Activated CD8-positive, alpha-beta memory T cell treated with anti-CD3 and anti-CD28 coated beads, Interleukin-2, amount 50 U/mL, for 4 hours (primary cell): ENCODE measurements around the gene DCTN3.
A peak's percentile ranks its signal among the peaks of the same experiment; 100 is the strongest.

Experiments
- DNase-seq: peaks from one replicate; pipeline ENCODE4 v3.0.0-alpha.2; 2020

DCTN3 gene

DNA sequence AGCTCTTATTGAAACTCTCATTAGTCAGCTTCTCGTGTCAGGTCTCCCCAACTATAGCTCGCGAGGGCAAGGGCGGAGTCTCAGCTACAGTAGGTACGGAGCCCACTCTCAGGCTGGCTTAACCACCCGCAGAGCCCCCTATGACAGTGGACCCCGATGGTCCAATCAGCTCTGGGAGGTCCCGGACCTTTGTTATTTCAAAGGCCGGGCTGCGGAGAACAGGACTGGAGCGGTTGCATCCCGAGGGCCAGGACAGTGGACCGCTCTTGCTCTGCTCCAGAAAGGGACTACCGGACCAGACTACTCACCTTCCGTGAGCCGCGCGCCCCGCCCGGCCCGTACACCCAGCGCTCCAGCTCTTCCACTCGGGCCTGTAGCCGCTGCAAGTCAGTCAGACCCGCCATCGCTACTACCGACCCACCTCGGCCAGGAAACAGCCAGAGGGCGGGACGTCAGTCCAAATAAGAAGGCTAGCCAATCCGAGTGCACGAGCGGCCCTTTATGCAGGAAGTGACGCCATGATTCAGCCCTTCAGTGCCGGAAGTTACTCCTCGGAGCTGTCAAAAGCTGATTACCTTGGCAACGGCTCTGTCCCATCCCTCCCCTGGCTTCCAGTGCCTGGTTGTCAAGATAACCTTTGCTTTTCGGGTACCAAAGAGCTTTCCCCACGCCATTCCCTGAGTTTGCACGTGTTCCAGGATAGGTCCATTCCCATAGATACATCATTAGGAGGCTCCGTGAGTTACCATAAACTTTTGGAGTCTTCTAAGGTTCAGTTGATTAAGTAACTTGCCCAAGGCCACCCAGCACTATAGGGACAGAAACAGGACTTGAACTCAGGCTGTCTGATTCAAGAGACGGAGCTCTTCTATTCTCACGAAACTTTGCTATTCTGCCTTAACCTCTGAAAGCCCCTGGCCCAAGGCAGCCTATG is at the start of gene DCTN3:
Gene DCTN3 (minus strand): TSS at position 435 of the 934 bp plus-strand sequence. CDS start 31 bp downstream, at position 404.
- peak; percentile 86 for DNase-seq

DNA sequence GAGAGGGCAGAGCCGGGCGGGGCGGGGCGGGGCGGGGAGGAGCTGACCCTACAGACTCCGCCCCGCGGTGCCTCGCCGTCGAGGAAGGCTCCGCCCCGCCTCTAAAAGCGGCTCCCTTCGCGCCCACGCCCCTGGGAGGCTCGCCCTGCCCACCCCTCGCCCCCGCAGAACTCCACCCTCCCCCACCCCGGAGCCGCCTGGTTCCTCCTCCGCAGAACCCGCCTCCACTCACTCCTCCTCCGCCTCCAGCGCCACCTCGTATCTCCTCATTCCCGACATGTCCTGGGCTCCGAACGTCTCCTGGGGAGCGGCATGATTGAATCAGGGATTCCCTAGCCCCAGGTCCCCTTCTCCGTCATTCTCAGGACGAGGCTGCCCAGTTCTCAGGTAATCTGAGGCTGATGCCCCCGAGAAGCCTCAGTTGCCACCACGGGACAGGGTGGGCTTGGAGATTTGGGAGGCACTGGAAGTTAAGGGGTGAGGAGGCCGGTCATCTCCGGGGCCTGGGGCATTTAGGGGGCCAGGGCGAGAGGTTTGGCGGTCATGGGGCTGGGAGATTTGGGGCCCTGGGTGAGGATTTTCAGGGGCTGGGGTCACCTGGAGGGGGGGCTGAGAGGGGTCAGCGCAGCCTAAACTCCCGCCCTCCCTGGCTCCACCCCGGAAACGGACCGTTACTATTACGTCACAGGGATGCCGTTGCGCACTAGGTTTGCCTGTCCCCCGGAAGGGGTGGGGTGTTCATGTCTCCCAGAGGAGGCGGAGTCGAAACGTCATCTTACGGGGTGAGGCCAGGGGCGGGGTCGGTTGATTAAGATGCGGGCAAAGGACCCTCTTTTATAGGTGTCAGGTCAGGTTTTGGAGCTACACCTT is 45.3 kb upstream of the DCTN3 start:
- peak; percentile 87 for DNase-seq

DNA sequence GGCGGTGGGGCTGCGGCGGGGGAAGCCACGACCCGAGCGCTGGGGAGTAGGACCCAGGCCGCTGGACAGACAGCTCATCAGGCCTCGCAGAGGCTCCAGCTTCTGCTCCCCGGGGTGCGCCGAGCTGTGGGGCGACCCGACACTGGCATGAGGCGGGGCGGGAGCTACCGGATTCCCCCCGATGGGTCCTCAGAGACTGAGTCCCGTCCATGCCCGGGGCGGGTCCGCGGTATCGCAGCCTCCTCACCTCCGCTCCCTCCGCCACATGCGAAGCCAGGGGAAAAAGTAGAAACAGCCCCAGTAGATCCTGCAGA is 44.7 kb upstream of the DCTN3 start:
- no peak for DNase-seq

DNA sequence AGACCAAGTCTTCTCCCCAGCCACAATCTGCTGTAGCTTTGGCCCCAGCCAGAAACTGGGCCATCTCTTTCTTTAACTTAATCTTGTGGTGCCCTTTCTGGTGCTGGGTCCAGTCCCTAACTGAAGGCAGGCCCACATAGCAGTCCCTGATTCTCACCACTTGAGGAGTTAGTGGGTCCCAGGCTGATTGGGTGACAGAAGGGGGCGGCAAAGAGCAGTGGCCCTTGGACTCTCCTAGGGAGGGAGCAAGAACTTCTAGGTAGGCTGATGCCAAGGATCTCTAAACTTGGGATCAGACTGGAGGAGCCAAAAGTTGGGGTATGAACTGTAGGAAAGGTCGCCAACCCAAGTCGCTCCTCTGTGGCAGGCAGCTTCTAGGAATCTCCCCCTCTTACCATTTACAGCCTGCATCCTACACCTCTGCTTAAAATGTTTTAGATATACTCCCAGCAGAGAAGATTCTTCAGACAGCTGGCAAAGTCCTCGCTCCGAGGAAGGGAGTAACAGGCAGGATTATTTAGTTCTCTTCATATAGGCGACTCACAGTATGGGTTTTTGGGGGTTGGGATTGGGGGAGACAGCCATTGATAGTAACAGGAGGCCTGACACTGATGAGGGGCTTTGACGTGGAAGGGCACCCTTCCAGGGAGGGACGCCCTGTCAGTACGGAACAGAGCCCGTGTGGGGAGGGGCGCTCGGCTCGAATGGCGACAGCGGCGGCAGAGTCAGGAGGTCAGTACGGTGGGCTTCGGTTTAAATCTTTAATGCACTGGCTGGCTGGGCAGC is 44.2 kb upstream of the DCTN3 start:
- peak; percentile 60 for DNase-seq

DNA sequence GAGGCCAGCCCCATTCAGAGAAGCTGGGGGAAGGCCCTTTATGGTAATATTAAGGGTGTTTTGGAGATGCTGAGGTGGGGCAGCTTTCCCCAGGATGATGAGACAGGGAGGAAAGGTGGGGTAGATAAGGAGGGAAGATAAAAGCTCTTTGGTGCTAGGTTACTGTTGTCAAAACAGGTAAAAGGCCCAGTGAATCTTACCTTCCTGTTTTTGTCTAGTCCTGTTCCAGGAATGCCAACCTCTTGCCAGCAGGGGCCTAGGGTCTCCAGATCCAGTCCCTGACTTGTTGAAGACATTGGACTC is 43.0 kb upstream of the DCTN3 start:
- no peak for DNase-seq

DNA sequence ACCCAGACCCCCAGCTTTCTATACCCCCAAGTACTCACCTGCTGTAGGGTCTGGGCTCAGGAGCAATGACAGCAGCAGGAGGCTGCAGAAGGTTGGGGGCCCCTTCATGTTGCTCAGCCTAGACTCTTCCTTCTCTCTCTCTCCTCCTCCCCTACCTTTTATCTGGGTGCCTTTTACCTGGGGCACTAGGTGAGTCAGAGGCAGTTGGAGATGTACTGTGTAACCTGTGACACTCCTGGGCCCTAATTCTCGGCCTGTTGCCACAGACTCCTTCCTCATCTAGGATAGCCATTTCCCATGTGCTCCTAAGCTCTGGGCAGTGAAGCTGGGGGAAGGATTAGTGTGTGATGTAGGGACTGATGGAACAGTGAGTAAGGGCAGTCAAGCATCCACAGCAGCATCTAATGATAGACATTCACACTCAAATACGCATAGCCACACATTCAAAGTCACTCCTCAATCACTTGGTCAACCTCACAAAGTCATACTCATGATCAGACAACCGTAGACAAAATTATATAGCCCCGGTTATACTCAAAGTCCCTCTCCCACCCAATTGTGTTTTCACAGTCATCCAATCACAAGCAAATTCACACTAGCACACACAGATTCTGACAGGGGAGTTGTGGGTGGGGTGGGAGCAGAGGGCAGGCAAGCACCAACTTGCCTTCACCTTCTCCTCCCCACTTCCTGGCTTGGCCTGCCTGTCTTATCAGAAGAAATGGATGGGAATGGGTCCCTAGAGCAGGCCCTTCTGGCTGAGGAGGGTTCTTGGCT is 42.4 kb upstream of the DCTN3 start, which contains the start of gene CCL27:
Gene CCL27 (minus strand): TSS at position 132 of the 777 bp plus-strand sequence. CDS start 24 bp downstream, at position 108.
- DNase-seq, result no peak

DNA sequence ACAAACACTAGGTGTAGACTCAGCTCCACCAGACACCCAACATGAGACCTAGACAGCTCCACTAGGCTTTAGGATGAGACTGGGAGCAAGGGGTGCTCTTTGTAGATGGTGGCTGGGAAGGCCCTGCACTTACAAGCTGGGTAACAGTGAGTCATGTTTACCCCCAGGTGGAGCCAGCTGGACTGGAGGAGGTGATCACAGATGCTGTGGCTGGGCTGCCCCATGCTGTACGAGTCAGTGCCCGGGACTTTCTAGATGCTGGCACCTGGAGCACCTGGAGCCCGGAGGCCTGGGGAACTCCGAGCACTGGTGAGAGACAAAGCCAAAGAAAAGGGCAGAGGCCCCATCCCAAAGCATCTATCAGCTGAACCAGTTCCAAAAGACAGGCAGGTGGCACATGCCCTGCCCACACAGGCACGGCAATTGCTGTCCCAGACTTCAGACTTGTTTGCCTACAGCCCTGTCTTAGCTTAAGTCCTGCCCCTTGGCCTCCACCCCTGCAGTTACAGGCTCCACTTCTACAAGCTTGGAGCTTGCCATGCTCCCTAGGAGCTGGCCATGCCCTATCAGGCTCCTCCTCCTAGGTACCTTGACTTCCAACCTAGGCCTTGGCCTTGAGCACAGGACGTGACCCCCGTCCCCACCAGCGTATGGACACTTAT is 39.4 kb upstream of the DCTN3 start:
- no peak for DNase-seq

DNA sequence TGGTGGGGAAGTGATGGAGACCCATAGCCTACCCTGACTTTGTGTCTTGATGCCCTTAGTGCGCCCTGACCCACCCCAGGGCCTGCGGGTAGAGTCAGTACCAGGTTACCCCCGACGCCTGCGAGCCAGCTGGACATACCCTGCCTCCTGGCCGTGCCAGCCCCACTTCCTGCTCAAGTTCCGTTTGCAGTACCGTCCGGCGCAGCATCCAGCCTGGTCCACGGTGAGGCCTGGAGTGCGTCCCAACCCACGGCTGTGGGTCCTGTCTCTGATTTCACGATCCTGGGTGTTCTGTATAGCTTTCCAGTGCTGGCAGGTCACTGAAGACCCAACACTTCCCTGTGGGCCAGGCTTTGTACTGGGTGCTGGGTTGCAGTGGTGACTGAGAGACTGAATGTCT is 38.2 kb upstream of the DCTN3 start:
- no peak for DNase-seq

DNA sequence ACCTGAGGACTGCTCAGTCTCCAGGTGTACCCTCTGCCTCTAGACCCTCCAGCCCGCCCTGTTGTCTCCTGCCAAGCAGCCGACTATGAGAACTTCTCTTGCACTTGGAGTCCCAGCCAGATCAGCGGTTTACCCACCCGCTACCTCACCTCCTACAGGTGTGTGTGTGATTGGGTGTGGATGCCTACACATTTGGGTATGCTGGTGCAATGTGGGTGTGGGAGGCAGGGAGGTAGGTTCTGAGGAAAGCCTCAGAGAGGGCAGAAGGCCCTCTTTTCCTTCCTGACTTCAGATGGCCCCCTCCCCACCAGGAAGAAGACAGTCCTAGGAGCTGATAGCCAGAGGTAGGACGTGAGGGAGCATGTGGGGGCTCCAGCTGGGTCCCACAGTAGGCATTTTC is 36.7 kb upstream of the DCTN3 start:
- DNase-seq, result no peak

DNA sequence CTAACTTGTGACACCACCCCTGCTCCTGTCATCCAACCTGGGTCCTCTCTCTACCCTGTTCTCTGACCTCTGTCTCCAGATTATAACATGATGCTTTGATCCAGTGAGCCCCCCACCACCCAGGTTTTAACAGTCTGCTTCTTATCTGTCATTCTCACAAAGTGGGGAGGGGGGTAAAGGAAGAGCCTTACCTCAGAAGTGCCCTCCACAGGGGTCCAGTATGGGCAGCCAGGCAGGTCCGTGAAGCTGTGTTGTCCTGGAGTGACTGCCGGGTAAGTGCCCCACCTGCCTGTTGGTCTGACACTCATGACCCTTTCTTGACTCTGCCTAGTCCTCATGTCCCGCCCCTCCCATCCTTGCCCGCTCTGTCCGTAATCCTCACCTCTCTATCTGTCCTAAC is 35.1 kb upstream of the DCTN3 start:
- no peak for DNase-seq

DNA sequence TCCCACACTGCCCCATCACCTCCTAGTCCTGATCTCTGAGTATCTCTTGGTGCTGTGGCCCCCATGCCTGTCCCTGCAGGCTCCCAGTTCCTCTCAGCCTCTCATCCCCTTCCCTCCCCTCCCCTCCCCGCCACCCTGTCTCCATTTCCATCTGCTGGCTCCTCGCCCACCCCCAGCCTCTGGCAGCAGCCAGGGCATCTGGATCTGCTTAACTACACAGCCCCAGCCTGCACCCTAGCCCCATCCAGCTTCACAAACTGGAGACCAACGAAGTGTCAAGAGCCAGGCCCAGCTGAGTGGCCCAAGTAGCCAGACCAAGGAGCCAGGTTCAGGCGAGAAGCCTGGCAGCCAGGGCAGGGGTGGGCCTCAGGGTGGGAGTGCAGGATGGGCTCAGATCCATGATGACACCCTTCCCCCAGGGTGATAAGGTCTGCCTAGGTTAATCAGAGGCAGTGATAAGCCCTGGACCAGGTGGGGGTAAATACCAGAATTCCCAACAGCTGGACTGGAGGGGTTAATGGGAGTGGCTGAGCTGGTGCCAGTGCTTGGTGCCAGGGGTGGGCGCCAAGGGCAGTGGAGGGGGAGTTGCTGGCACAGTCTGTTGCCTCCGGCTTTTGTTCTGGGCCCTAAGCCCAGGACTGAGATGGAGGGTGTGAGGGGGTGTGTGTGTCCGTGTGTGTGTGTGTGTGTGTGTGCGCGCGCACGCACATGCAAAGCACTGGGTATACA is 34.2 kb upstream of the DCTN3 start:
- DNase-seq, result no peak

DNA sequence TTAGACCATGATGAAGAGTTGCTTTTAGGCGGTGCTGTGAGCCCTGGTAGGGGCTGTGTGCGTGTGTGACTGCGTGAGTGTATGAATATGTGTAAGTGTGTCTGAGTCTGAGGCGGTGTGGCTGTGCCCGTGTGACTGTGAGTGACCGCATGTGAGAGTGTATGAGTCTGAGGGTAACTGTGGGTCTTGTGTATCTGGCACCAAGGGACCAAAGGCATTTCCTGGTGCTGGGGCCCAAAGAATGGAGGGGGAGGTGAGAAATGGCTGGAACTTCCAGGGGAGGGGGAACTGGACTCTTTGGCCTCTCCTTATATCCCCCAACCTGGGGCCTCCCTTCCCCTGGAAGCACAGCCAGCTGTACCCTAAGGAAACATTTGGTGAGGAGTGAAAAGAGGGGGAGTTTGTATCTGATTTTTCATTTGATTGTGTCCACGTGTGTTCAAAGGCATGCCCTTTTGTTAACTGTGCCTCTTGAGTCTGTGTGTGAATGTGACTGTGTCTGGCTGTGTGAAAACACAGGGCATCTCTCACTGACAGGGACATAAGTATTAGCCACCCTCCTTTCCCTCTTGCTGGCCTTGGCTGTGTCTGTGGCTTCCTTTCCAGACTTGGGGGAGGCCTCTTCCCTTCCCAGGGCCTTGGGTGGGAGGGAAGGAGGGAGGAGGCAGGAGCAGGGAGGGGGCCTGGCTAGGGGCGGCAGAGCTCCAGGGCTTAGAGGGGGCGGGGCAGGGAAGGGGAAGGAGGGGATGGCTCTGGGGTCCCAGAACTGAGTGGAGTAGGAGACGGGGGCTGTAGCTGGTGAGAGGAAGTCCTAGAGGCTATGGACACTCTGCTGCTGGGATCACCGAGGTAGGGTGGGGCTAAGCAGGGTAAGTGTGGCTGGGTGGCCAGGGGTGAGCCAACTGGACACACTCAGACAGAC is 33.1 kb upstream of the DCTN3 start:
- no peak for DNase-seq

DNA sequence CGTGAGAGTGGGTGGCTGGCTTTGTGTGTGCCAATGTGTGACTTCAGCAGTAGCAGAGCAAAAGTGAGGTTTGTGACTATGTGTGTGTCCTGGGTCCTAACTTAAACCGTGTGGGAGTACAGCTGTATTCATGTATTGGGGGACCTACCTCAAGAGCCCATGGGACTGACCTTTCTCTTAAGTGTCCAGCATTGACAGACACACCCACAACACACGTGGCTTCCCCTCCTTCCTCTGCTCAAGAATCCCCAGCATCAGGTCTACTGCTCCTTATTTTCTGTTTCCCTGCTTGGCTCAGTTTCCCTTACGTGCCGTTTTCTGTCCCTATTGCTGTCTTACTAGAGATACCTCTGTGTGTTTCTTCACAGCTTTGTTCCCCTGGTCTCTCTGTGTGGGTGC is 32.3 kb upstream of the DCTN3 start:
- DNase-seq, result no peak

DNA sequence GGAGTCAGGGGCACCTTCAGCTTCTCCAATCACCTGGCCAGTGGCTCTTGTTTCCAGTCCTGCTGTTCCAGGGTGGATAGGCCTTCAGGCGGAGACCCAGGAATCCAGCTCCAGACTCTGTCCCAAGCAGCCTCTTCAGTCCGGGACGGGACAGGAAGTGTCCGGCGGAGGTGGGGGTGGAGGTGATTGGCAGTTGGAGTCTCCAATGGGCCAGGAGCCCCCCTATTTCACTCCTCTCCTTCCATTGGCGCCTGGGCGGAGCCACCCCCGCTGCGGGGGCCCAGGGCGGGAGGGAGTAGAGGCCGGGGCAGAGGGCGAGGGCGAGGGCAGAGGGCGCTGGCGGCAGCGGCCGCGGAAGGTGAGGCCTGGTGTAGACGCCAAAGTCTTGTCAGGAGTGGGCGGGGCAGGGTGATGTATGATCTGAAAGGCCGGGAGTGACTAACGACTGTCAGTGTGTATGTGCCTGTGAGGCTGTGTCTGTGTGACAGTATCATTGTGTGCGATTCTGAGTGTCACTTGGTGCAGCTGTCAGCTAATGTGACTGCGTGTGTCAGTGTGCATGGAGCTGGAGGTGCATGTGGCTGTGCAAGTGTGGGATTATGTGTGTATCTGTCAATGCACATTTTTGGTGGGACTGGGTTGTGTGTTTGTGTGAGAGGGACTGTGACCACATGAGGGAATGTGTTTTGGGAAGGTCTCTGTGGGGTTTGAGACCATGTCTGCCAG is 31.7 kb upstream of the DCTN3 start, which contains the start of gene IL11RA:
Gene IL11RA (plus strand): TSS at position 310 of the 726 bp plus-strand sequence. CDS start 3,033 bp downstream, outside the sequence.
- peak; percentile 53 for DNase-seq

DNA sequence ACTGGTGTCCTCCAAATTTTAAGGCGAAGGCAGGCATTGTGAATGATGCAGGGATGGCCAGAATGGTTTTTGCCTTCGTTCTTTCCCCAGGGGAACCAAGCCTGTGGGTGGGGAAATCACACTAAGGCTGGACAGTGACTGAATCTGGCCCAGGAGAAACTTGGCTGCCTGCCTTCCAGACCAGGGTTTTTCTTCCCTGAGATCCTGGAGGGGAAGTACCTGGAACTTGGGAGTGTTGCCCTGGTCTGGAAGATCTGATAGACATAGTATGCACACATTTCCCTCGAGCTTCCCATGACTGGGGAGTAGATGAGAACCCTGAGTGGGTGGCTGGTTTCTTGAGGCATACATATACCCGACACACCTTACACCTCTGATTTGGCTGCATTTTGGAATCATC is 31.0 kb upstream of the DCTN3 start:
- no peak for DNase-seq

DNA sequence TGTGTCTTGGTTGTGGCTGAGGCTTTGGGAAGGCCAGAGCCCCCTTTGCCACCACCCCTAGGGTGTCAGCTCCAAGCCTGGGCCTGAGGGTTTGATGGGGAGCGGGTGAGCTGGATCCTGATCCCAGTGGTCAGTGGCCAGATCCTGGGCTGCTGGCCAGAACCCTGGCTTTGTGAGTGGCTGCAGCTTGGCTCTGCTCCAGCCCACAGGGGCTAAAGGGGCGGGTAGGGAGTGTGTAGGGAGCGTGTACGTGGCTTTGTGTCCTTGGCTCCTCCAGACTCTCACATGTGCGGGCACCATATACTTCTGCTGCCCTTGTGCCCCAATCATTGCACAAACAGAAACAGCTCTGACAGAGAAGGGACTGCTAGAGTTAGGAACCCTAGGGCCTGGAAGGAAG is 30.5 kb upstream of the DCTN3 start:
- DNase-seq, result no peak

DNA sequence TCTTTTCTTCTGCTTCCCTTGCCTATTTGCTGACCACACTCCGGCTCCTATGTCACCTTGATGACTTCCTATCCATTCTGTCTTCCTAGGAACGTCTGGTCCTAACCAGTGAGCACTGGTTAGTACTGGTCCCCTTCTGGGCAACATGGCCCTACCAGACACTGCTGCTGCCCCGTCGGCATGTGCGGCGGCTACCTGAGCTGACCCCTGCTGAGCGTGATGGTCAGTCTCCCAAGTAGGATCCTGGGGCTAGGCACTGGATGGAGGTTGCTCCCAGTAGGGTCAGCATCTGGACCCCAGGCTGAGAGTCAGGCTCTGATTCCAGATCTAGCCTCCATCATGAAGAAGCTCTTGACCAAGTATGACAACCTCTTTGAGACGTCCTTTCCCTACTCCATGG is 28.4 kb upstream of the DCTN3 start:
- DNase-seq, result no peak

DNA sequence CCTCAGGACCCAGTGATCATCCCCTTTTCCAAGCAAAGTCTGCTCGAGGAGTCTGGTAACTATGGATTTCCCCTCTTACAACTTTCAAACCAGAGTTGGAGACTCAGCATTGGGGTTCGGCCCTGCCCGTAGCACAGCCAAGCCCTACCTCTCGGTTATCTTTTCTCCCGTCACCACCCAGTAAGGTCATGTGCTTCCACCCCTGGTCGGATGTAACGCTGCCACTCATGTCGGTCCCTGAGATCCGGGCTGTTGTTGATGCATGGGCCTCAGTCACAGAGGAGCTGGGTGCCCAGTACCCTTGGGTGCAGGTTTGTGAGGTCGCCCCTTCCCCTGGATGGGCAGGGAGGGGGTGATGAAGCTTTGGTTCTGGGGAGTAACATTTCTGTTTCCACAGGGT is 27.4 kb upstream of the DCTN3 start:
- no peak for DNase-seq

DNA sequence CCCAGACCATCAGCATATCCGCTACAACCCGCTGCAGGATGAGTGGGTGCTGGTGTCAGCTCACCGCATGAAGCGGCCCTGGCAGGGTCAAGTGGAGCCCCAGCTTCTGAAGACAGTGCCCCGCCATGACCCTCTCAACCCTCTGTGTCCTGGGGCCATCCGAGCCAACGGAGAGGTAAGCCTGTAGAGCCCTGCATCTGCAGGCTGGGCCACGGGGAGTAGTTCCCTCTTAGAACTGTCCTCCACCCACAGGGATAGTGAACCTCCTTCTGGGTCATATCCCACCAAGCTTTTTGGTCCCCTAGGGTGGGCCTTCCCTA is 26.7 kb upstream of the DCTN3 start:
- no peak for DNase-seq
